Fibroblast of mammary gland (primary cell): ENCODE results near the gene USP25.

ENCODE experiments used
- DNase-seq: peaks from one replicate; pipeline ENCODE4 v3.0.0-alpha.2; 2010; ENCODE audit warnings: low read depth
- H3K4me3 ChIP-seq: 2 replicates; pipeline ENCODE4 v1.5.1; 2011; ENCODE audit warnings: low read depth, mild to moderate bottlenecking, low read length, moderate library complexity; ENCODE audit not compliant: control insufficient read depth
- CTCF ChIP-seq: conservative IDR thresholded peaks from 2 replicates; pipeline ENCODE4 v1.5.1; 2011; ENCODE audit warnings: low read depth, low read length, inconsistent platforms; ENCODE audit not compliant: control insufficient read depth, insufficient read depth

The USP25 gene

DNA sequence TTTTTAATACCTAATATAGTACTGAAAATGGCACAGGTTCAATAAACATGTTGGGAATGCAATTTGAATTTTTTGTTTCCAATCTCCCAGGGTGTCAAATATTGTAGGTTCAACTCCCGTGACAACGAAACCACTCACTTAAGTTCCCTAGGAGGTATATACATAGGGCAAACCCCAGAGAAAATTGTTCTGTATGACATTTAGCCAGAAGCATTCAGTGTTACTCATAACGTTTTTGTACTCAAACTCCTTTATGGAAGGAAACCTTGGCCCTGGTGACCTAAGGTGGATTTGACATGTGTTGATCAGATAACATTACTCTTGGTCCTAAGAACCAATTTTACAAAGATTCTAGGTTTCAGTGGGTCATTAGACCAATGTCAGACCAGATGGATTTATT lies 110.6 kb downstream of the USP25 start:
- no peak overlapping the region for H3K4me3 ChIP-seq
- no peak for DNase-seq
- no peak for TF ChIP-seq CTCF

- DNase-seq: peak; percentile 65
- no peak overlapping the region for H3K4me3 ChIP-seq
- TF ChIP-seq CTCF: no peak
Measured at GRCh38 chr21:15841856-15842564, 112.2 kb downstream of the USP25 start.

GRCh38 chr21:15842565-15842880 lies 112.7 kb downstream of the USP25 start:
- no peak for TF ChIP-seq CTCF
- DNase-seq: no peak
- H3K4me3 ChIP-seq: no peak overlapping the region

GRCh38 chr21:15843766-15844165 lies 114.0 kb downstream of the USP25 start:
- TF ChIP-seq CTCF: no peak
- H3K4me3 ChIP-seq: no peak overlapping the region
- no peak for DNase-seq

DNA sequence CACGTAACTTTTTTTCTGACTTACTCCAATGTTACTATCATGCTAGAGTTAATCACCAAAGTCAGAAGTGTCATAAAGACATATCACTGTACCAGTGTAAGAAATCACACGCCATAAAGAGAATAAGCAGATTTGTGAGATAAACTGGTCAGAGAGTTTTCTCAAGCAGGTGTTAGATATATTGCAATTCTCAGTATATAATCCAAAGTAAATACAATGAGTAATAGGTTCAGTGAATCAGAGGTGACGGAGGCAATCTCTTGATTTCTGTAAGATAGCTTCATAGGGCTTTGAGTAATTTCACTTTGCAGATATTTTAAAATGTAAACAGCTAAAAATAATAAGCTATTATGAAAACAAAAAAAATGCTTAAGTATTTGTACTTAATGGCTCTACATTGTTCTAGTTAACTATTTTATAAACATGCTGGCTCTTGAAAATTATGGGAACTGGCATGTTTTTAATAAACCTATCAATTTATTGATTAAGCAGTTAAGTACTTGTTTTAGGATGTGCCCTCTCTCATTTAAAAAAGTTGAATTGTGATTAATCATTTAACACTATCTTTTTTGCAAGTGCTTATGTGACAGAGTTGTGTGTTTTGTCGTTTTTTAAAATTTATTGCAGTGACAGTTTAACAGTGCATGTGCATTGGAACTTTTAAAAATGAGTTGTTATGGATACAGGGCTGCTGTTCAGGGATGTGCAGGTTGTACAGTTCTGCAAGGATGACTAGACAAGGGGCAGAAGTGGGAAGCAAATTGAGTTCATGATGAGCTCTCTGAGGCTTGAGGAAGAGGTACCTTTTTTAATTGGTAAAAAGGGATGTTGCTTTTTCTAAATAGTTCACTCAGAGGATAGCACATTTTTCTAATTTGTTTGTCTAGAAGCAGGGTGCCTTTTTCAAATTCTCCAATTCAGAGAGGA lies 119.1 kb downstream of the USP25 start:
- DNase-seq: peak; percentile 83
- H3K4me3 ChIP-seq: no peak overlapping the region
- no peak for TF ChIP-seq CTCF

DNA sequence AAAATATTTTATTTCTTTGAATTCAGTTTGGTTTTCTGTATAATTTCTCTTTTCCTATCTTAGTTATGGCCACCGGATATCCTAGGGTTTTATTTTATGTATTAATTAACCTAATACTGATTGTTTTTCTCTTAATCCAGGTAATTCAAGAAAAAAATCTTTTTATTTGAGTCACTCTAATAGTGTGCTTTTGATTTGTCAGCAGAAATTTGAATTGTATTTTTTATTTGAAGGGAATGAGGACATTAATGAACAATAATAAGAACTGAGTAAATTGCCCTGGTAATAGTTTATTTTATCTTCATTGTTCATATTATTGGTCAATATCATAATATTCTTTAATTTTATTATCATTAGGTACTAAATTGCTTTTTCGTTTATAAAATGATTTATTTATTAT lies 120.1 kb downstream of the USP25 start:
- H3K4me3 ChIP-seq: no peak overlapping the region
- no peak for TF ChIP-seq CTCF
- DNase-seq: no peak
